Endothelial cell of umbilical vein (primary cell): Measurements from ENCODE around the gene MAP4K5.
"Not testable (repeated sequence)": the region's sequence is repeated elsewhere in the genome, so short reads cannot be mapped to it uniquely, and the experiment has no call there.

ENCODE experiments used
- EZH2 ChIP-seq: IDR thresholded peaks from 2 replicates; pipeline ENCODE4 v1.6.1; 2012; ENCODE audit warnings: borderline replicate concordance, low read depth, mild to moderate bottlenecking, moderate library complexity, low read length, inconsistent platforms; ENCODE audit not compliant: severe bottlenecking
- FOS ChIP-seq: IDR thresholded peaks from 2 replicates; pipeline ENCODE4 v1.6.1; 2011; ENCODE audit warnings: mild to moderate bottlenecking, low read length, moderate library complexity, borderline replicate concordance; ENCODE audit not compliant: insufficient read depth
- GATA2 ChIP-seq: IDR thresholded peaks from 2 replicates; pipeline ENCODE4 v1.7.0; 2011; ENCODE audit warnings: low read depth, mild to moderate bottlenecking, moderate library complexity, mixed read lengths, low read length; ENCODE audit not compliant: insufficient read length, insufficient read depth
- JUN ChIP-seq: IDR thresholded peaks from 2 replicates; pipeline ENCODE4 v1.6.1; 2011; ENCODE audit warnings: borderline replicate concordance, low read depth; ENCODE audit not compliant: insufficient read length, insufficient read depth
- POLR2A ChIP-seq: IDR thresholded peaks from 2 replicates; pipeline ENCODE4 v1.6.1; 2012; ENCODE audit warnings: low read depth, mild to moderate bottlenecking, control low read depth, low read length
- POLR2AphosphoS5 ChIP-seq: IDR thresholded peaks from 2 replicates; pipeline ENCODE4 v1.6.1; 2012; ENCODE audit warnings: low read depth, mild to moderate bottlenecking, control low read depth, low read length, moderate library complexity; ENCODE audit not compliant: insufficient read depth
- TF ChIP-seq, protein P1 (sequence below), 2 donors: IDR thresholded peaks; 1 replicate in 1 of 2; 2 replicates in 1 of 2; pipeline ENCODE4 v1.5.1; 2011; ENCODE audit warnings: low read length in 2 of 2, mild to moderate bottlenecking in 2 of 2, moderate library complexity in 2 of 2, control low read depth in 1 of 2, inconsistent platforms in 1 of 2, low read depth in 1 of 2; ENCODE audit not compliant: insufficient read depth in 1 of 2; ENCODE audit errors: extremely low read depth in 1 of 2
- TF ChIP-seq, protein P2 (sequence below): IDR thresholded peaks from 2 replicates; pipeline ENCODE4 v1.6.1; 2011; ENCODE audit not compliant: insufficient read depth, insufficient read length

DNA sequence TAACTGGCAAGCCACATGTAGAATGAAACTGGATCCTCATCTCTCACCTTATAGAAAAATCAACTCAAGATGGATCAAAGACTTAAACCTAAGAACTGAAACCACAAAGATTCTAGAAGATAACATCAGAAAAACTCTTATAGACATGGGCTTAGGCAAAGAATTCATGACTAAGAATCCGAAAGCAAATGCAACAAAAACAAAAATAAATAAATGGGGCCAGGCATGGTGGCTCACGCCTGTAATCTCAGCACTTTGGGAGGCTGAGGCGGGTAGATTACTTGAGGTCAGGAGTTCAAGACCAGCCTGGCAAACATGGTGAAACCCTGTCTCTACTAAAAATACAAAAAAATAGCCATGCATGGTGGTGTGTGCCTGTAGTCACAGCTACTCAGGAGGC is 20.4 kb upstream of the MAP4K5 start:
- TF ChIP-seq POLR2A, EZH2, POLR2AphosphoS5, JUN, FOS, GATA2: not testable (repeated sequence)
- TF ChIP-seq, protein P1, sequence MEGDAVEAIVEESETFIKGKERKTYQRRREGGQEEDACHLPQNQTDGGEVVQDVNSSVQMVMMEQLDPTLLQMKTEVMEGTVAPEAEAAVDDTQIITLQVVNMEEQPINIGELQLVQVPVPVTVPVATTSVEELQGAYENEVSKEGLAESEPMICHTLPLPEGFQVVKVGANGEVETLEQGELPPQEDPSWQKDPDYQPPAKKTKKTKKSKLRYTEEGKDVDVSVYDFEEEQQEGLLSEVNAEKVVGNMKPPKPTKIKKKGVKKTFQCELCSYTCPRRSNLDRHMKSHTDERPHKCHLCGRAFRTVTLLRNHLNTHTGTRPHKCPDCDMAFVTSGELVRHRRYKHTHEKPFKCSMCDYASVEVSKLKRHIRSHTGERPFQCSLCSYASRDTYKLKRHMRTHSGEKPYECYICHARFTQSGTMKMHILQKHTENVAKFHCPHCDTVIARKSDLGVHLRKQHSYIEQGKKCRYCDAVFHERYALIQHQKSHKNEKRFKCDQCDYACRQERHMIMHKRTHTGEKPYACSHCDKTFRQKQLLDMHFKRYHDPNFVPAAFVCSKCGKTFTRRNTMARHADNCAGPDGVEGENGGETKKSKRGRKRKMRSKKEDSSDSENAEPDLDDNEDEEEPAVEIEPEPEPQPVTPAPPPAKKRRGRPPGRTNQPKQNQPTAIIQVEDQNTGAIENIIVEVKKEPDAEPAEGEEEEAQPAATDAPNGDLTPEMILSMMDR (IDR thresholded peaks at IDR 0.05; ENCODE audit: extremely low read depth in 1 of 2, insufficient read depth in 1 of 2, low read depth in 1 of 2, low read length in 2 of 2) = not testable (repeated sequence)
- TF ChIP-seq, protein P2, sequence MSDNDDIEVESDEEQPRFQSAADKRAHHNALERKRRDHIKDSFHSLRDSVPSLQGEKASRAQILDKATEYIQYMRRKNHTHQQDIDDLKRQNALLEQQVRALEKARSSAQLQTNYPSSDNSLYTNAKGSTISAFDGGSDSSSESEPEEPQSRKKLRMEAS = not testable (repeated sequence)
